ENCODE measurements around the gene TINAGL1. TPM values are rescaled to one million over a fixed set of nuclear protein-coding genes. Genes with fewer than 3 reads are reported as not detected.

The TINAGL1 gene
- total RNA-seq, 1 experiment from 2014 or later: 57.9 TPM

DNA sequence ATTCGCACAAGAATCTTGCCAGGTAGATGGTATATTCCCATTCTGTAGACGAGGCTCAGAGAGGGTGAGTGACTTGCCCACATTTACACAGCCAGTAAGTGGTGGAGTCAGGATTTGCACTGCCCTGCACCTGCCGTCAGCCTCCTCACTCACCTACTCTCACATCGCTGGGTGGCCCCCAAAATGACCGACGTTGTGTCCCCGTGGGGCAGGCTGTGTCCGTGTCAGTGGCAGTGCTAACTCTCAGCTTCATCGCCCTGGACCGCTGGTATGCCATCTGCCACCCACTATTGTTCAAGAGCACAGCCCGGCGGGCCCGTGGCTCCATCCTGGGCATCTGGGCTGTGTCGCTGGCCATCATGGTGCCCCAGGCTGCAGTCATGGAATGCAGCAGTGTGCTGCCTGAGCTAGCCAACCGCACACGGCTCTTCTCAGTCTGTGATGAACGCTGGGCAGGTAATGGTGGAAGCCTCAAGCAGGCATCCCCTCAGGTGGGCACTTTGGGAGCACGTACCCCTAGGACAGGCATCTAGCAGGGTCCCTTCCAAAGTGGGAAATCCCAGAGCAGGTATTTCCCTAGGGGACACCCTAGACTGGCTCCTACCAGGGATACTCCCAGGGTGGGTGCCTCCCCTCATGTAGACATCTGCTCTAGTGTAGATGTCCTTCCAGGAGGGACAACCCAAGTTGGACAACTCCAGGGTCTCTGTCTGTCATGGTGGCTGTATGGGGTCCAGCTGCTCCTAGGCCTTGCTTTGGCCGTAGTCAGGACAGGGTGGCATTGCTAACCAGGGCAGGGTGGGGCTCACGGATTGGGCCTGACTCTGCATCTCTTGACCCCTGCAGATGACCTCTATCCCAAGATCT lies 44.5 kb downstream of the TINAGL1 start:
- Histone ChIP-seq H3K9me2 (ENCODE audit: insufficient read depth) (no peaks in the 10 kb centered on the region), H3K79me2 (ENCODE audit: insufficient read depth, low read length) (no peaks in the 10 kb centered on the region), H3K9ac (ENCODE audit: low read length) (no peak overlapping the region), H4K20me1 (ENCODE audit: insufficient read depth) (no peaks in the 10 kb centered on the region), H3K9me3 (ENCODE audit: control insufficient read depth in 1 of 2, insufficient read depth in 1 of 2, low read depth in 1 of 2, low read length in 2 of 2) (no peaks in the 10 kb centered on the region), H3K27me3 (ENCODE audit: insufficient read depth, low read length) (no peaks in the 10 kb centered on the region), H3K4me1 (ENCODE audit: control insufficient read depth in 1 of 2, insufficient read depth in 2 of 2, low read length in 2 of 2) (no peaks in the 10 kb centered on the region; a peak in 1 of 4 replicates), H3K27ac (ENCODE audit: low read depth, low read length) (no peak overlapping the region), H2AFZ (ENCODE audit: low read depth, low read length, poor library complexity, severe bottlenecking) (no peak overlapping the region), H3K4me2 (ENCODE audit: low read length) (no peak overlapping the region), H3K4me3 (replicated peaks in 1 of 2; ENCODE audit: low read depth in 1 of 2, low read length in 2 of 2) (no peak overlapping the region), H3K36me3 (ENCODE audit: control insufficient read depth in 1 of 2, insufficient read depth in 2 of 2, low read length in 2 of 2) (no peaks in the 10 kb centered on the region)
- ATAC-seq: no peak
- CTCF ChIA-PET: no interaction called here
- POLR2A ChIA-PET: no interaction called here
- intact Hi-C loops (cut with micrococcal nuclease): no loop called here
- RAD21 ChIA-PET (ENCODE audit: low non-redundant PET in 1 of 2, low total read pairs in 2 of 2, uncharacterized antibody in 2 of 2, unreplicated experiment in 2 of 2): no interaction called here
- TF ChIP-seq EZH2phosphoT487 (IDR thresholded peaks at IDR 0.05; ENCODE audit: borderline replicate concordance) (no peak), POLR2AphosphoS5 (IDR thresholded peaks at IDR 0.05; ENCODE audit: low read depth, low read length) (no peak), CBX3 (IDR thresholded peaks at IDR 0.05; ENCODE audit: low read depth) (no peak), YY1 (IDR thresholded peaks at IDR 0.05; ENCODE audit: extremely low read depth, insufficient replicate concordance, low read depth, low read length) (no peak), POLR2A (IDR thresholded peaks at IDR 0.05; ENCODE audit: borderline replicate concordance, extremely low read depth, insufficient read depth, insufficient read length) (no peak), SIN3A (IDR thresholded peaks at IDR 0.05; ENCODE audit: low read depth) (no peak), ZFX (IDR thresholded peaks at IDR 0.05) (no peak), SRF (IDR thresholded peaks at IDR 0.05; ENCODE audit: low read depth) (no peak), EZH2 (IDR thresholded peaks at IDR 0.05) (no peak), JUND (IDR thresholded peaks at IDR 0.05) (no peak)
- no peak for DNase-seq (ENCODE audit: low read depth, low spot score)
- BruUV-seq (replicated peaks): no TSS peak

- no peak for ATAC-seq
- CTCF ChIA-PET: interaction anchor here (1.8 kb wide), 1 partner anchor 12 kb away, joined by 4 read pairs; no protein-coding TSS in a partner anchor
- H3K36me3 ChIP-seq (ENCODE audit: control insufficient read depth in 1 of 2, insufficient read depth in 2 of 2, low read length in 2 of 2): no peaks in the 10 kb centered on the region
- no peak for DNase-seq (ENCODE audit: low read depth, low spot score)
- no TSS peak for BruUV-seq (replicated peaks)
- H3K9me2 ChIP-seq (ENCODE audit: insufficient read depth): no peaks in the 10 kb centered on the region
- no peaks in the 10 kb centered on the region for H3K9me3 ChIP-seq (ENCODE audit: control insufficient read depth in 1 of 2, insufficient read depth in 1 of 2, low read depth in 1 of 2, low read length in 2 of 2)
- POLR2A ChIA-PET: no interaction called here
- H3K27me3 ChIP-seq (ENCODE audit: insufficient read depth, low read length): no peaks in the 10 kb centered on the region
- no peak overlapping the region for H2AFZ ChIP-seq (ENCODE audit: low read depth, low read length, poor library complexity, severe bottlenecking)
- no peak overlapping the region for H3K4me2 ChIP-seq (ENCODE audit: low read length)
- RAD21 ChIA-PET (ENCODE audit: low non-redundant PET in 1 of 2, low total read pairs in 2 of 2, uncharacterized antibody in 2 of 2, unreplicated experiment in 2 of 2): no interaction called here
- H3K4me3 ChIP-seq (replicated peaks in 1 of 2; ENCODE audit: low read depth in 1 of 2, low read length in 2 of 2): no peak overlapping the region
- no peak overlapping the region for H3K9ac ChIP-seq (ENCODE audit: low read length)
- H3K79me2 ChIP-seq (ENCODE audit: insufficient read depth, low read length): no peaks in the 10 kb centered on the region
- no peak overlapping the region for H3K27ac ChIP-seq (ENCODE audit: low read depth, low read length)
- no peaks in the 10 kb centered on the region; a peak in 1 of 4 replicates for H3K4me1 ChIP-seq (ENCODE audit: control insufficient read depth in 1 of 2, insufficient read depth in 2 of 2, low read length in 2 of 2)
- intact Hi-C loops (cut with micrococcal nuclease): no loop called here
- no peaks in the 10 kb centered on the region for H4K20me1 ChIP-seq (ENCODE audit: insufficient read depth)
- TF ChIP-seq JUND (IDR thresholded peaks at IDR 0.05) (no peak), ATF3 (IDR thresholded peaks at IDR 0.05) (no peak), CEBPB (IDR thresholded peaks at IDR 0.05; ENCODE audit: low read depth) (no peak), SP1 (IDR thresholded peaks at IDR 0.05; ENCODE audit: low read depth) (no peak), YY1 (IDR thresholded peaks at IDR 0.05; ENCODE audit: extremely low read depth, insufficient replicate concordance, low read depth, low read length) (no peak), SRF (IDR thresholded peaks at IDR 0.05; ENCODE audit: low read depth) (no peak), ELF1 (IDR thresholded peaks at IDR 0.05; ENCODE audit: borderline replicate concordance, low read depth) (no peak), REST (IDR thresholded peaks at IDR 0.05; ENCODE audit: low read depth) (no peak), ZFX (IDR thresholded peaks at IDR 0.05) (no peak), EZH2 (IDR thresholded peaks at IDR 0.05) (no peak)
These were observed 45.1 kb downstream of the TINAGL1 start for GRCh38 chr1:31621498-31621820.
